Measurements from ENCODE around the gene APEH.

APEH gene

DNA sequence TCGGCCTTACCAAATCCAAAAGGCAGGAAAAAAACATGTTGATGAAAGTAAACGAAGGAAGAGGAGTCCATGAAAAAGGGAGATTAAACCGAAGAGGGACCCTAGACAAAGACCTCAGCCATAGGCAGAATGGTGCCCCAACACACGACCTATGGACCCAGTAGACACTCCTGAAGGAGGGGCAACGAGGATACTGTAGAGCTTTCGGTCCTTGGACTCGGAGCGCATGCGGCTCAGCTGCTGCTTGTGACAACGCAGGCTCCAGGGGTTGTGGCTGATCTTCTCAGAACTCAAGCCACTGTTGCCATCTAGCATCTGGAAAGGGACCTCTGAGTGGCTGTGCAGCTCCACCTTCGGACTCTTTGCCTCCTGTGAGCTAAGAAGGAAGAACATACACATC, 58.4 kb downstream of the APEH start:
- no peak for DNase-seq

DNA sequence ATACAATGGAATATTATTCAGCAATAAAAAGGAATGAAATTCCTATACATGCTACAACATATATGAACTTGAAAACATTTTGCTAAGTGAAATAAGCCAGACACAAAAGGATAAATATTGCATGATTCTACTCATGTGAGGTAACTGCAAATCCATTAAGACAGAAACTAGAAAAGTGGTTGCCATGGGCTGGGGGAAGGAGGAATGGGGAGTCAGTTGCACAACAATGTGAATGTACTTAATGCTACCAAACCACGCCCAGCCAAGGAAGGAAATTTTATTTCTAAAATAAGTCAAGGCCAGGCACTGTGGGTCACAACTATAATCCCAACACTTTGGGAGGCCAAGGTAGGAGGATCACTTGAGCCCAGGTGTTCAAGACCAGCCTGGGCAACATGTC, 59.4 kb downstream of the APEH start:
- no peak for DNase-seq
